NOMO-1 treated with DMSO at 0.1 percent for 48 hours (cell line): ENCODE results near the gene GPATCH4.

Experiments
- DNase-seq: peaks from one replicate; lab custom pipeline; 2025; ENCODE audit not compliant: unreplicated experiment; lab: John Stamatoyannopoulos, UW

Gene GPATCH4

DNA sequence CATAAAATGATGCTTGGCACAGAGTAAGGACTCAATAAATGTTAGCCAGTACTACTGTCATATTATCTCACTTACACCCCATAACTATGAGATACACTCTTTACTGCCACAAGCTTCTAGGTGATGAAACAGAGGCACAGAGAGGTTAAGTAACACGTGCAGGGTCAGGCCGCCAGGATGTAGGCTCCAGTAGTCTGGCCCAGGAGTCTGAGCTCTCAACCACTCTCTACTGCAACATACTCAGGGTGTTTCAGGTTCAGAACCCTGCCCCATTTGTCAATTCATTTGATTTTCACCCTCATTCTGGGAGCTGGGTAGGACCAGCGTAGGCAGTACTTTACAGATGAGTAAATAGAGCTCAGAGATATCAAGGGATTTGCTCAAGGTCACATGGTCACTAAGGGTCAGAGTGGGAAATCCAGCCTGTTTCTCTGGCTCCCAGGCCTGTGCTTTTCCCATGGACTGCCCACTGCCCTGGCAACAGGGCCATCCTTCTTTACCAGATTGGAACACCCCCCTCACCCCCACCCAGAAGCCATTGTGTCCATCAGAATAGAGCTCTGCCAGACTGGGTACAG is 50.1 kb downstream of the GPATCH4 start:
- DNase-seq, result no peak

DNA sequence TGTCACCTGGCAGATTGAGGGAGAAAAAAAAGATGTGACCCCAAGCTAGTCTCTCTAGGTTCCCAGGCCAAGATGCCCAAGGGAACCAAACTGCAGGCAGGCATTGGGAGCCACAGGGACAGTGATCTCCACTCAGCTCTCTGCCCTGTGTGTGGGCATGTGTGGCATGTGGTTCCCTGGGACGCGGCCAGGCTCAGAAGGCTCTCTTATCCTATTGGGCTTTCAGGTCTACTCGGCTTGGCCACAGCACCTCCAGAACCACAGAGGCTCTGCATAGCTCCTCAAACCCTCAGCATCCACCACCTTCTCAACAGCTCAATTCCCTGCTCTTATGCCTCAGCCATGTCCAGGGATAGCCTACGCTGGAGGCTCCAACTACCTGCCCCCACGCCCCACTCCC is 50.9 kb downstream of the GPATCH4 start:
- no peak for DNase-seq

DNA sequence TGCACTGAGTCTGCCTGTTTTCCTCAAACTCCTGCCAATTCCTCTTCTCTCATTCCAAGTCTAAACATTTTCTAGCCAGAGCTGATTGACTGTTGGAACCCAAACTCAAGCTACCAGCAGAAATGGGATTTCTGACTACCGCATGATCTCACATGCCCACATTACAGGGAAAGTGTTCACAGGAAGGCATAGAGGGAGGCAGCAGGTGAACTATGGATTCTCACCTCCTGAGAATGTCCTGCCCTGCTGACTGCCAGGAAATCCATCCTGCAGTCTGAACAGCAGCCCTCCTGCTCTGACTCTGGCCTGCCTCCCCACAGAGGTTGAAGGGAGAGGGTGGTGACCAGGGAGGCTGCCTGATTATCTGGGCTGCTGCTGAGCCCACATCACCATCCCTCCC is 51.4 kb downstream of the GPATCH4 start:
- DNase-seq, result no peak

DNA sequence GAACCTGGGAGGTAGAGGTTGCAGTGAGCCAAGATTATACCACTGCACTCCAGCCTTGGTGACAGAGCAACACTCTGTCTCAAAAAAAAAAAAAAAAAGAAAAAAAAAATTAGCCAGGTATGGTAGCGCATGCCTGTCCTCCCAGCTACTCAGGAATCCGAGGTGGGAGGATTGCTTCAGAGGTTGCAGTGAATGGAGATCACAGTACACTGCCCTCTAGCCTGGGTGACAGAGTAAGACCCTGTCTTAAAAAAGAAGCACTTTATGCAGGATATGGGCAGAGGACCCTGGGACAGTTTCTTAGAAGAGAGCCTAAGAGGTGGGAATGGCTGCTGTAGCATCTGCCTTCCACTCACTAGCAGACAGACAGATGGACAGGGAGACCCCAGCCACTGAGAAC is 51.9 kb downstream of the GPATCH4 start:
- no peak for DNase-seq

DNA sequence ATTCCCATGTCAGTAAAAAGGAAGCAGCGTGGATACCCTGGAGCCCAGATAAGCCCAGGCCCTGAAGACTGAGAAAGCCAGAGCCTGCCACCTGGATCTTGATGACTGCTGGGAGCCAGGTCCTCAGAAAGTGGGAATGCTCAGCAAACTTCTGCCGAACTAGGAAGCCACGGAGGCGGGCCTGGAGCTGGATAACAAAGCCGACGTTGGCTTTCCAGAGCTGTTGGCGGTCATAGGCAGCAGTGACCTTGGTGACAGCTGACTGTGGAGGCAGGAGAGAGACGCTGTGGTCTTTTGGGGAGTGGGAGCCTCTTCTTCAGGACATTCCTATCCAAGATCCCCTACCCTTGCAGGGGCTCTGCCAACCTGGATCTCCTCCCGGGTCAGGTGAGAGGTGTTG is 53.3 kb downstream of the GPATCH4 start:
- no peak for DNase-seq

DNA sequence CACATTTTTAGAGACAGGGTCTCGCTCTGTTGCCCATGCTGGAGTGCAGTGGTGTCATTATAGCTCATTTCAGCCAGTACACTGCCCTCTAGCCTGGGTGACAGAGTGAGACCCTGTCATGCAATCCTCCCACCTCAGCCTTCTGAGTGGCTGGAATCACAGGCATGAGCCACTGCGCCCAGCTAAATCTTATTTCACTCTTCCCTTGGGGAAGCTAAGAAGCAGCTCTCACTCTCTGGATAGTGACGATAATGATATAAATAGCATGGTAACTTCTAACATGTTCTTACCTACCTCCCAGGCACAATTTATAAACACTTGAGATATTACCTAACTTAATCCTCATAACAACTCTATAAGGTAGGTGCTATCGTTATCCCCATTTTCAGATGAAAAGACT is 53.8 kb downstream of the GPATCH4 start:
- DNase-seq, result no peak

DNA sequence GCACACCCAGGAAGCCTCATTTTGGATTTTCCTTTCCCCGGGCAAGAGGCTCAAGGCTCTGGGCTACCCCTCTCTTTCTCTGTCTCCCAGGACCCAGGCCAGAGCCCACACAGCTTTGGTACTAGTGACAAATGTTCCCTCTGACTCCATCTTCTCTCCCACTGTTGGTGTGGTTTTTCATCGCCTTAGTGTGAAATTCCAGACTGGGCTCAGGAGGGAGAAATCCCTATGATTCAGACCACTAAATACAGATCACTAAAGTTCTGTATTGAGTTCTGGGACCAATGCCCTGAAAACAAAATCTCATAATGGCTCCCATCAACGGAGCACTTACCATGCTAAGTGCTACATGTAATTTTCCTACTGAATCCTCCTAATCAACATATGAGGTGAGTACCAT is 55.0 kb downstream of the GPATCH4 start:
- DNase-seq, result no peak

DNA sequence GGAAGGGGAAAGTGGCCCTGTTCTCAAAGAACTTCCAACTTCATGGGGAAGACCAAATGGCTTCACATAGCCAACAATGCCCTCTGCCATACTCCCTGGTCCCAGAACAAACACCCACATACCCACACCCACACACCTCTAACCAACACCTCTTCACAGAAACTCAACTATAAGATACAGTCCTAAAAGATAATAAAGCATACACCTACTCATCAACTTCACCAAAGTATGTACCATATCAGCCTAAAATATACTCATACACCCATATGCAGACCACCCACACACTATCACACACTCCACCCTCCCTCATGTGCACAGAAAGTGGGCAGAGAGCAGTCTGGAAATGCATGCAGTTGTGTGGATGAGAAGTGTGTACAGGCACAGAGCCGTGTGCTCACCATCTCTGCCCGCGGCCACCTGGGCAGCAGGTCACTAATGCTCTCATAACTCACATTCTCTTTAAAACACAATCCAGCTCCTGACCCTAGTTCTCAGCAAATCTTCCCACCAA is 56.6 kb downstream of the GPATCH4 start:
- no peak for DNase-seq
